WTC11 (cell line): ENCODE measurements around the gene CD163L1. TPM values are rescaled to one million over a fixed set of nuclear protein-coding genes. Genes with fewer than 3 reads are reported as not detected.

Experiments
- ATAC-seq: fragments of 200-7000 bp; cut with Tn5 transposase; 2 replicates; pipeline ENCODE4 v1.10.0; 2021; ENCODE audit warnings: mild to moderate bottlenecking, moderate library complexity
- CTCF ChIA-PET: fragments of 300-600 bp; sonication (Branson Sonifier 250); formaldehyde crosslinking; loops from one replicate; lab custom pipeline; 2021; ENCODE audit warnings: antibody characterized with exemption; lab: Charles Lee
- POLR2A ChIA-PET: fragments of 350-600 bp; sonication (Branson Sonifier 250); formaldehyde crosslinking; loops from one replicate; lab custom pipeline; 2021; ENCODE audit warnings: antibody characterized with exemption; lab: Charles Lee
- DNase-seq: peaks from one replicate; pipeline ENCODE4 v3.0.0; 2021; ENCODE audit warnings: low spot score
- H3K27ac Mint-ChIP-seq: 2 replicates; pipeline ENCODE4 v1.8.0; 2021; ENCODE audit warnings: mixed read lengths
- H3K27me3 Mint-ChIP-seq: 2 replicates; pipeline ENCODE4 v1.8.0; 2021; ENCODE audit warnings: low read depth, mild to moderate bottlenecking, moderate library complexity, mixed read lengths
- H3K36me3 Mint-ChIP-seq: 2 replicates; pipeline ENCODE4 v1.8.0; 2021; ENCODE audit warnings: mixed read lengths
- H3K4me1 Mint-ChIP-seq: 2 replicates; pipeline ENCODE4 v1.8.0; 2022; ENCODE audit warnings: mixed read lengths
- H3K4me3 Mint-ChIP-seq: 2 replicates; pipeline ENCODE4 v1.8.0; 2021; ENCODE audit warnings: mild to moderate bottlenecking, moderate library complexity, mixed read lengths
- H3K9me3 Mint-ChIP-seq: 2 replicates; pipeline ENCODE4 v1.8.0; 2021; ENCODE audit warnings: mixed read lengths
- ARID4B ChIP-seq: sonication (generic); formaldehyde crosslinking; IDR thresholded peaks from 2 replicates; pipeline ENCODE4 v1.8.0; 2023; ENCODE audit warnings: missing genetic modification reagents, mild to moderate bottlenecking, borderline replicate concordance
- CTCF ChIP-seq: fragments of 200-600 bp; IDR thresholded peaks from 2 replicates; pipeline ENCODE4 v1.8.0; 2022; ENCODE audit warnings: antibody characterized with exemption
- ELF4 ChIP-seq: sonication (generic); formaldehyde crosslinking; IDR thresholded peaks from 2 replicates; pipeline ENCODE4 v1.8.1; 2022; ENCODE audit warnings: low read depth, mild to moderate bottlenecking, moderate library complexity, missing genetic modification reagents
- EMX1 ChIP-seq: fragments of 250-450 bp; sonication (Bioruptor Pico); IDR thresholded peaks from 2 replicates; pipeline ENCODE4 v1.8.0; 2021; ENCODE audit warnings: mild to moderate bottlenecking
- GABPB1 ChIP-seq: sonication (generic); formaldehyde crosslinking; IDR thresholded peaks from 2 replicates; pipeline ENCODE4 v1.8.1; 2023; ENCODE audit warnings: mild to moderate bottlenecking, missing genetic modification reagents
- GRHL2 ChIP-seq: fragments of 250-450 bp; sonication (Bioruptor Pico); IDR thresholded peaks from 2 replicates; pipeline ENCODE4 v1.8.0; 2022; ENCODE audit warnings: mild to moderate bottlenecking, moderate library complexity; ENCODE audit not compliant: insufficient replicate concordance, severe bottlenecking
- HMGA2 ChIP-seq: fragments of 250-450 bp; sonication (Bioruptor Pico); IDR thresholded peaks from 2 replicates; pipeline ENCODE4 v1.4.0; 2021; ENCODE audit warnings: mild to moderate bottlenecking, moderate library complexity
- IRF2 ChIP-seq: sonication (generic); formaldehyde crosslinking; IDR thresholded peaks from 2 replicates; pipeline ENCODE4 v1.8.0; 2022; ENCODE audit warnings: low read depth, missing genetic modification reagents, borderline replicate concordance
- NFE2L1 ChIP-seq: sonication (generic); formaldehyde crosslinking; IDR thresholded peaks from 2 replicates; pipeline ENCODE4 v1.8.1; 2023; ENCODE audit warnings: missing genetic modification reagents
- NFYB ChIP-seq: sonication (generic); formaldehyde crosslinking; conservative IDR thresholded peaks from 2 replicates; pipeline ENCODE4 v1.8.0; 2022; ENCODE audit warnings: low read depth, missing genetic modification reagents
- NR2C2 ChIP-seq: sonication (generic); formaldehyde crosslinking; IDR thresholded peaks from 2 replicates; pipeline ENCODE4 v1.8.0; 2022; ENCODE audit warnings: mild to moderate bottlenecking, missing genetic modification reagents
- NR3C1 ChIP-seq: sonication (generic); formaldehyde crosslinking; conservative IDR thresholded peaks from 2 replicates; pipeline ENCODE4 v1.8.1; 2023; ENCODE audit warnings: low read depth, mild to moderate bottlenecking, missing genetic modification reagents
- PRRX2 ChIP-seq: fragments of 250-450 bp; sonication (Bioruptor Pico); IDR thresholded peaks from 2 replicates; pipeline ENCODE4 v1.8.0; 2021; ENCODE audit warnings: mild to moderate bottlenecking
- SMAD4 ChIP-seq: sonication (generic); formaldehyde crosslinking; IDR thresholded peaks from 2 replicates; pipeline ENCODE4 v1.8.0; 2022; ENCODE audit warnings: mild to moderate bottlenecking, missing genetic modification reagents
- SOX15 ChIP-seq: fragments of 250-450 bp; sonication (Bioruptor Pico); IDR thresholded peaks from 2 replicates; pipeline ENCODE4 v1.9.0; 2021; ENCODE audit warnings: mild to moderate bottlenecking
- TCF7 ChIP-seq: sonication (generic); formaldehyde crosslinking; IDR thresholded peaks from 2 replicates; pipeline ENCODE4 v1.8.0; 2022; ENCODE audit warnings: mild to moderate bottlenecking, low read depth, missing genetic modification reagents, moderate library complexity
- ZBTB43 ChIP-seq: sonication (generic); formaldehyde crosslinking; IDR thresholded peaks from 2 replicates; pipeline ENCODE4 v1.8.1; 2023; ENCODE audit warnings: mild to moderate bottlenecking, missing genetic modification reagents
- total RNA-seq: library from RNA; stranded (reverse); gene quantifications from 3 replicates; pipeline ENCODE4 v1.2.3, GENCODE V29; 2021
- TF ChIP-seq, protein P1 (sequence below): sonication (generic); formaldehyde crosslinking; IDR thresholded peaks from 2 replicates; pipeline ENCODE4 v1.8.0; 2023; ENCODE audit warnings: mild to moderate bottlenecking, missing genetic modification reagents
- TF ChIP-seq, protein P2 (sequence below): sonication (generic); formaldehyde crosslinking; IDR thresholded peaks from 2 replicates; pipeline ENCODE4 v1.8.1; 2022; ENCODE audit warnings: missing genetic modification reagents, borderline replicate concordance
- TF ChIP-seq, protein P3 (sequence below): sonication (generic); formaldehyde crosslinking; IDR thresholded peaks from 2 replicates; pipeline ENCODE4 v1.8.1; 2022; ENCODE audit warnings: mild to moderate bottlenecking, missing genetic modification reagents, moderate library complexity, borderline replicate concordance

The CD163L1 gene
- total RNA-seq, 1 experiment from 2014 or later = 0.26 TPM

- TF ChIP-seq NFE2L1 (no peak), TCF7 (no peak), ZBTB43 (CRISPR knock-in tag) (no peak), IRF2 (CRISPR knock-in tag) (no peak), ARID4B (no peak), NR3C1 (CRISPR knock-in tag) (no peak), SOX15 (CRISPR knock-in tag) (no peak), CTCF (no peak), ELF4 (CRISPR knock-in tag) (no peak), SMAD4 (CRISPR knock-in tag) (no peak), HMGA2 (CRISPR knock-in tag) (no peak), GRHL2 (CRISPR knock-in tag) (no peak), PRRX2 (CRISPR knock-in tag) (no peak), EMX1 (CRISPR knock-in tag) (no peak), NR2C2 (CRISPR knock-in tag) (no peak), GABPB1 (CRISPR knock-in tag) (no peak), NFYB (CRISPR knock-in tag) (no peak)
- TF ChIP-seq, protein P1, sequence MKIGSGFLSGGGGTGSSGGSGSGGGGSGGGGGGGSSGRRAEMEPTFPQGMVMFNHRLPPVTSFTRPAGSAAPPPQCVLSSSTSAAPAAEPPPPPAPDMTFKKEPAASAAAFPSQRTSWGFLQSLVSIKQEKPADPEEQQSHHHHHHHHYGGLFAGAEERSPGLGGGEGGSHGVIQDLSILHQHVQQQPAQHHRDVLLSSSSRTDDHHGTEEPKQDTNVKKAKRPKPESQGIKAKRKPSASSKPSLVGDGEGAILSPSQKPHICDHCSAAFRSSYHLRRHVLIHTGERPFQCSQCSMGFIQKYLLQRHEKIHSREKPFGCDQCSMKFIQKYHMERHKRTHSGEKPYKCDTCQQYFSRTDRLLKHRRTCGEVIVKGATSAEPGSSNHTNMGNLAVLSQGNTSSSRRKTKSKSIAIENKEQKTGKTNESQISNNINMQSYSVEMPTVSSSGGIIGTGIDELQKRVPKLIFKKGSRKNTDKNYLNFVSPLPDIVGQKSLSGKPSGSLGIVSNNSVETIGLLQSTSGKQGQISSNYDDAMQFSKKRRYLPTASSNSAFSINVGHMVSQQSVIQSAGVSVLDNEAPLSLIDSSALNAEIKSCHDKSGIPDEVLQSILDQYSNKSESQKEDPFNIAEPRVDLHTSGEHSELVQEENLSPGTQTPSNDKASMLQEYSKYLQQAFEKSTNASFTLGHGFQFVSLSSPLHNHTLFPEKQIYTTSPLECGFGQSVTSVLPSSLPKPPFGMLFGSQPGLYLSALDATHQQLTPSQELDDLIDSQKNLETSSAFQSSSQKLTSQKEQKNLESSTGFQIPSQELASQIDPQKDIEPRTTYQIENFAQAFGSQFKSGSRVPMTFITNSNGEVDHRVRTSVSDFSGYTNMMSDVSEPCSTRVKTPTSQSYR (CRISPR knock-in tag) = no peak
- TF ChIP-seq, protein P2, sequence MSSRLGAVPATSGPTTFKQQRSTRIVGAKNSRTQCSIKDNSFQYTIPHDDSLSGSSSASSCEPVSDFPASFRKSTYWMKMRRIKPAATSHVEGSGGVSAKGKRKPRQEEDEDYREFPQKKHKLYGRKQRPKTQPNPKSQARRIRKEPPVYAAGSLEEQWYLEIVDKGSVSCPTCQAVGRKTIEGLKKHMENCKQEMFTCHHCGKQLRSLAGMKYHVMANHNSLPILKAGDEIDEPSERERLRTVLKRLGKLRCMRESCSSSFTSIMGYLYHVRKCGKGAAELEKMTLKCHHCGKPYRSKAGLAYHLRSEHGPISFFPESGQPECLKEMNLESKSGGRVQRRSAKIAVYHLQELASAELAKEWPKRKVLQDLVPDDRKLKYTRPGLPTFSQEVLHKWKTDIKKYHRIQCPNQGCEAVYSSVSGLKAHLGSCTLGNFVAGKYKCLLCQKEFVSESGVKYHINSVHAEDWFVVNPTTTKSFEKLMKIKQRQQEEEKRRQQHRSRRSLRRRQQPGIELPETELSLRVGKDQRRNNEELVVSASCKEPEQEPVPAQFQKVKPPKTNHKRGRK (CRISPR knock-in tag) = no peak
- TF ChIP-seq, protein P3, sequence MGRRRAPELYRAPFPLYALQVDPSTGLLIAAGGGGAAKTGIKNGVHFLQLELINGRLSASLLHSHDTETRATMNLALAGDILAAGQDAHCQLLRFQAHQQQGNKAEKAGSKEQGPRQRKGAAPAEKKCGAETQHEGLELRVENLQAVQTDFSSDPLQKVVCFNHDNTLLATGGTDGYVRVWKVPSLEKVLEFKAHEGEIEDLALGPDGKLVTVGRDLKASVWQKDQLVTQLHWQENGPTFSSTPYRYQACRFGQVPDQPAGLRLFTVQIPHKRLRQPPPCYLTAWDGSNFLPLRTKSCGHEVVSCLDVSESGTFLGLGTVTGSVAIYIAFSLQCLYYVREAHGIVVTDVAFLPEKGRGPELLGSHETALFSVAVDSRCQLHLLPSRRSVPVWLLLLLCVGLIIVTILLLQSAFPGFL (CRISPR knock-in tag) = no peak
Measured at GRCh38 chr12:7483343-7483742, 39.4 kb upstream of the CD163L1 start.

More at GRCh38 chr12:7483343-7483742, 39.4 kb upstream of the CD163L1 start:
- ChIA-PET CTCF (no interaction called here), POLR2A (no interaction called here)
- Mint-ChIP-seq H3K36me3 (no peaks in the 10 kb centered on the region), H3K9me3 (peaks cover 5% of the 10 kb centered on the region), H3K4me3 (no peak overlapping the region), H3K27ac (no peak overlapping the region), H3K4me1 (no peaks in the 10 kb centered on the region), H3K27me3 (peaks cover 3% of the 10 kb centered on the region; the same call in 1 of the 2 replicates)
- no peak for ATAC-seq
- no peak for DNase-seq
